ENCODE data around the gene MORN1. TPM values are rescaled to one million over a fixed set of nuclear protein-coding genes. Genes with fewer than 3 reads are reported as not detected.

Gene MORN1
- total and polyA plus RNA-seq, 10 donors = 1.9 to 13.5 (median 6.9) TPM

GRCh38 chr1:2435091-2435490 lies 43.7 kb upstream of the MORN1 start:
- H3K27me3 ChIP-seq (replicated peaks in 1 of 7) = peaks cover 0 to 92% (median 10%) of the 10 kb centered on the region in 7 donors
- no peaks in the 10 kb centered on the region for H3K36me3 ChIP-seq
- H3K27ac ChIP-seq = no peak overlapping the region
- H3K4me3 ChIP-seq = no peak overlapping the region
- peaks cover 0 to 4% (median 1%) of the 10 kb centered on the region in 8 donors for H3K9me3 ChIP-seq
- no peak for DNase-seq
- 43 to 74% (median 65%) methylated on average over 6 to 9 of the region's 9 CpGs for WGBS, 5 donors
- TF ChIP-seq CTCF (IDR thresholded peaks at IDR 0.05 in 8 of 11, conservative IDR thresholded peaks at IDR 0.05 in 3 of 11) (no peak), POLR2AphosphoS5 (IDR thresholded peaks at IDR 0.05) (no peak), POLR2A (IDR thresholded peaks at IDR 0.05) (no peak)
- no peaks in the 10 kb centered on the region for H3K4me1 ChIP-seq
- intact Hi-C loops (cut with DNase I; ENCODE audit: low total_unique reads) = no loop called here

DNA sequence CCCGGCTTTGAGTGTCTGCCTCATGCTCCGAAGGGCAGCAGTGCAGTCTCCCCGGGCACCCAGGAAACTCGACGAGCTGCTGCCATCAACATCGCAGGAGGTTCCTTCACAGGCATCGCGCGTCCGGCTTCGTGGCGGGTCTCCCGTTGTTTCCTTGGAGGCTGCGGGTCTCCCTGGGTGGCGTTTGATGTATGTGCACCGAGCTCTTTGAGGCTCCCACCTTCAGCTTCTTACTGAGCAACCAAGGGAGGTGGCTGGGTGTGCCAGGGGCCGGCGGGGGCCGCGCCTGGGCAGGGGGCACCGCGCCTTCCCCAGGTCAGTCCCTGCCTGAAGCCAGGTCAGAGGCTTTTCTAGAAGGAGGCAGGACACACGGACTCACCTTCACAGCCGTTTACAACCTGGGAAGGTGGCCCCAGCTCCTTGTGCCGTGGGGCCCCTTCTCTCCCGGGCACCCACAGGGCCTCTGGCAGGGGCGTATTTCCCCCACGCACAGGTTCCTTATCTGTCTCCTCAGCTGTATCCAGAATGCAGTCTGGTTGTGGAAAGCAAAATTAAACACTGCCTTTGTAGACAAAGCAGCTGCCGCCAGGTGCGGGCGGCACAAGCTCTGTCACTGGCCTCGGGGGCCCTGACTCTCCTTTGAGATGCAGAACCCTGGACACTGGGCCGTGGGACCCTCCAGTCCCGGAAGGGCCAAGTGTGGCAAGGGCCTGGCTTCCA lies 42.7 kb upstream of the MORN1 start:
- no peak overlapping the region for H3K27ac ChIP-seq
- TF ChIP-seq POLR2A (IDR thresholded peaks at IDR 0.05) (no peak), CTCF (IDR thresholded peaks at IDR 0.05 in 8 of 11, conservative IDR thresholded peaks at IDR 0.05 in 3 of 11) (no peak), POLR2AphosphoS5 (IDR thresholded peaks at IDR 0.05) (no peak)
- DNase-seq = no peak
- intact Hi-C loops (cut with DNase I; ENCODE audit: low total_unique reads) = no loop called here
- H3K27me3 ChIP-seq (replicated peaks in 1 of 7) = peaks cover 0 to 92% (median 12%) of the 10 kb centered on the region in 7 donors
- no peaks in the 10 kb centered on the region for H3K36me3 ChIP-seq
- 58 to 77% (median 63%) methylated on average over 19 to 34 of the region's 34 CpGs for WGBS, 5 donors
- H3K4me1 ChIP-seq = no peaks in the 10 kb centered on the region
- peaks cover 0 to 14% (median 10%) of the 10 kb centered on the region in 8 donors for H3K9me3 ChIP-seq
- H3K4me3 ChIP-seq = no peak overlapping the region

DNA sequence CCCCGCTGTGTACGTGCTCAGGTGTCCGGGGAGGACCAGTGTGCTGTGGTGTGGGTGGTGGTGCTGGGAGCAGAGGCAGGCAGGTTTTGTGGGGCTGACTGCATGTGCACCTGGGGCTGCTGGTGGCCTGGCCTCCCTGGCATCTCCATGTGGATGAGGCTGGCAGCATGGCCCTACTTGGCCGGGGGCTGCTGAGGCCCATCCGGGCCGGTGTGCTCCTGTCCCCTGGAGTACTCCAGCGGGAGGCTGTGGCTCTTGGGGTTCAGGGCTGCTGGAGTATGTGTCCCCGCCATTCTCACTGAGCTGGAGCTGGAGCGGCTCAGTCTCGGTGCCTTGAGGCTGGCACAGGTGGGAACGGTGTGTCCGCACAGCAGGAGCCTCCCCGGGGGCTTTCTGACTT lies 41.8 kb upstream of the MORN1 start:
- Histone ChIP-seq H3K27me3 (replicated peaks in 1 of 7) (peaks cover 0 to 92% (median 12%) of the 10 kb centered on the region in 7 donors), H3K4me1 (no peaks in the 10 kb centered on the region), H3K36me3 (no peaks in the 10 kb centered on the region), H3K4me3 (no peak overlapping the region), H3K9me3 (peaks cover 0 to 15% (median 10%) of the 10 kb centered on the region in 8 donors), H3K27ac (no peak overlapping the region)
- intact Hi-C loops (cut with DNase I; ENCODE audit: low total_unique reads) = no loop called here
- WGBS, 5 donors = 73 to 89% (median 85%) methylated on average over 12 to 13 of the region's 13 CpGs
- DNase-seq = no peak
- no peak for TF ChIP-seq CTCF (IDR thresholded peaks at IDR 0.05 in 8 of 11, conservative IDR thresholded peaks at IDR 0.05 in 3 of 11)
- no peak for TF ChIP-seq POLR2A (IDR thresholded peaks at IDR 0.05)

- Histone ChIP-seq H3K9me3 (peaks cover 0 to 15% (median 10%) of the 10 kb centered on the region in 8 donors), H3K36me3 (no peaks in the 10 kb centered on the region), H3K4me3 (no peak overlapping the region), H3K27me3 (replicated peaks in 1 of 7) (peaks cover 0 to 92% (median 12%) of the 10 kb centered on the region in 7 donors), H3K27ac (no peak overlapping the region), H3K4me1 (no peaks in the 10 kb centered on the region)
- intact Hi-C loops (cut with DNase I; ENCODE audit: low total_unique reads) = no loop called here
- WGBS, 5 donors = 38 to 82% (median 67%) methylated on average over 2 to 16 of the region's 16 CpGs
- no peak for TF ChIP-seq POLR2A (IDR thresholded peaks at IDR 0.05)
- TF ChIP-seq POLR2AphosphoS5 (IDR thresholded peaks at IDR 0.05) = no peak
- no peak for DNase-seq
These were observed 41.1 kb upstream of the MORN1 start for GRCh38 chr1:2432441-2432844.
